Endothelial cell of umbilical vein (primary cell): Measurements from ENCODE around the gene CAMSAP3.

Source experiments
- CTCF ChIP-seq, 2 donors: IDR thresholded peaks; 1 replicate in 1 of 2; 2 replicates in 1 of 2; pipeline ENCODE4 v1.5.1; 2011; ENCODE audit warnings: low read length in 2 of 2, mild to moderate bottlenecking in 2 of 2, moderate library complexity in 2 of 2, control low read depth in 1 of 2, inconsistent platforms in 1 of 2, low read depth in 1 of 2; ENCODE audit not compliant: insufficient read depth in 1 of 2; ENCODE audit errors: extremely low read depth in 1 of 2
- EZH2 ChIP-seq: IDR thresholded peaks from 2 replicates; pipeline ENCODE4 v1.6.1; 2012; ENCODE audit warnings: borderline replicate concordance, low read depth, mild to moderate bottlenecking, moderate library complexity, low read length, inconsistent platforms; ENCODE audit not compliant: severe bottlenecking
- MAX ChIP-seq: IDR thresholded peaks from 2 replicates; pipeline ENCODE4 v1.6.1; 2011; ENCODE audit not compliant: insufficient read depth, insufficient read length
- POLR2AphosphoS5 ChIP-seq: IDR thresholded peaks from 2 replicates; pipeline ENCODE4 v1.6.1; 2012; ENCODE audit warnings: low read depth, mild to moderate bottlenecking, control low read depth, low read length, moderate library complexity; ENCODE audit not compliant: insufficient read depth

DNA sequence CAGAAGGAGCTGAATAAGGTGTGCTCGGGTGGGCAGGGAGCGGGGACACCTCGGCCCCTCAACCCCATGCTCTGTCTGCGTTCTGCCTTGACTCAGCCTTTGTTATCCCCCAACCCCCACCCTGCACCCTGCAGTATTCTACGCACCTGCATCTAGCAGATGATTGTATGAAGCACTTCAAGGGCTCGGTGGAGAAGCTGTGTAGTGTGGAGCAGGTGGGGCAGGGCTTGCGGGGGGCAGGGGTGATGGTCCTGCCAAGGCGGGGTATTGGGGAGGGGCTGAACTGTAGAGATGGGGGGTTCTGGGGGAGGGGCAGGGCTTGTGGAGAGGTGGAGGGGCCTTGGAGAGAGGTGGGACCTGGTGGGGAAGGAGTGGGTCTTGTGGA lies 47.4 kb downstream of the CAMSAP3 start:
- TF ChIP-seq CTCF (IDR thresholded peaks at IDR 0.05; ENCODE audit: extremely low read depth in 1 of 2, insufficient read depth in 1 of 2, low read depth in 1 of 2, low read length in 2 of 2): no peak
- no peak for TF ChIP-seq POLR2AphosphoS5
- no peak for TF ChIP-seq MAX
- no peak for TF ChIP-seq EZH2
